Lower leg skin (tissue), 4 donors: ENCODE data around the gene PTPRN2. TPM values are rescaled to one million over a fixed set of nuclear protein-coding genes. Genes with fewer than 3 reads are reported as not detected.

ENCODE experiments used
- DNase-seq, 2 donors: peaks; one replicate each; pipeline ENCODE4 v3.0.0-alpha.2; 2019; ENCODE audit warnings: low spot score in 2 of 2
- H3K4me3 ChIP-seq: fragments of 200-600 bp; sonication (generic); 2 replicates; pipeline ENCODE4 v1.5.1; 2017; ENCODE audit warnings: mild to moderate bottlenecking, low read depth; ENCODE audit not compliant: poor library complexity, severe bottlenecking
- CTCF ChIP-seq, 3 donors: fragments of 450-650 bp; IDR thresholded peaks; one replicate each; pipeline ENCODE4 v1.5.1; 2016; ENCODE audit warnings: antibody characterized with exemption in 3 of 3, mild to moderate bottlenecking in 3 of 3, moderate library complexity in 2 of 3
- POLR2A ChIP-seq, 2 donors: fragments of 450-650 bp; IDR thresholded peaks; one replicate each; pipeline ENCODE4 v1.6.1; 2016 to 2017; ENCODE audit warnings: antibody characterized with exemption in 2 of 2, mild to moderate bottlenecking in 1 of 2, moderate library complexity in 1 of 2
- WGBS, 2 donors: methylation state at CpG; one replicate each; pipeline ENCODE4 v1.1.5; 2018; 5-methylcytosine and 5-hydroxymethylcytosine counted together
- intact Hi-C: fragments of 100-400 bp; cut with DNase I; formaldehyde crosslinking; loops from one replicate; pipeline ENCODE4 v1.15.0; 2023; ENCODE audit warnings: low total_unique reads
- total RNA-seq, 4 donors: library from RNA; depleted of rRNA; stranded (reverse); fragments of >200 nt; gene quantifications; one replicate each; pipeline ENCODE4 v1.1.0, GENCODE V29; 2016

The PTPRN2 gene
- total RNA-seq, 4 donors from 2014 or later: 0.11 to 1.6 (median 0.92) TPM

GRCh38 chr7:157514306-157514705 lies 1073.3 kb downstream of the PTPRN2 start:
- H3K4me3 ChIP-seq: no peak overlapping the region
- intact Hi-C loops: no loop called here
- TF ChIP-seq POLR2A (IDR thresholded peaks at IDR 0.05) (no peak), CTCF (IDR thresholded peaks at IDR 0.05) (no peak)
- peak in 1 of 2 donors; percentile 60 for DNase-seq
- WGBS, 2 donors: 77 to 79% methylated on average over 11 of the region's 11 CpGs

GRCh38 chr7:157513682-157514081 lies 1073.9 kb downstream of the PTPRN2 start:
- WGBS, 2 donors: 86 to 91% methylated on average over 16 of the region's 16 CpGs
- TF ChIP-seq CTCF (IDR thresholded peaks at IDR 0.05) (no peak), POLR2A (IDR thresholded peaks at IDR 0.05) (no peak)
- intact Hi-C loops: no loop called here
- H3K4me3 ChIP-seq: no peak overlapping the region
- peak in 1 of 2 donors; percentile 7 for DNase-seq

- TF ChIP-seq POLR2A (IDR thresholded peaks at IDR 0.05): no peak
Measured at GRCh38 chr7:157513162-157513621, 1074.4 kb downstream of the PTPRN2 start.

DNA sequence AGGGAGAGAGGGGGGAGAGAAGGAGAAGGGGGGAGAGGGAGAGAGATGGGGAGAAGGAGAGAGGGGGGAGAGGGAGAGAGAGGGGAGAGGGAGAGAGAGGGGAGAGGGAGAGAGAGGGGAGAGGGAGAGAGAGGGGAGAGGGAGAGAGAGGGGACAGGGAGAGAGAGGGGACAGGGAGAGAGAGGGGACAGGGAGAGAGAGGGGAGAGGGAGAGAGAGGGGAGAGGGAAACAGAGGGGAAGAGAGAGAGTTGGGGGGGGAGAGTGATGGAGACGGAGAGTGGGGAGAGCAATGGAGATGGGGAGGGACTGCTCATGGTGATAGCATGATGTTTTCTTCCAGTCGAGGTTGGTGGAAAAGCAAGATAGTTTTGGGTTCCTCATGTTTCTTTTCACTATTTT lies 1078.4 kb downstream of the PTPRN2 start:
- 74 to 80% methylated on average over 2 of the region's 2 CpGs for WGBS, 2 donors
- no peak for DNase-seq
- TF ChIP-seq POLR2A (IDR thresholded peaks at IDR 0.05) (no peak), CTCF (IDR thresholded peaks at IDR 0.05) (no peak)
- no peak overlapping the region for H3K4me3 ChIP-seq
- intact Hi-C loops: no loop called here

More at GRCh38 chr7:157513162-157513621, 1074.4 kb downstream of the PTPRN2 start:
- H3K4me3 ChIP-seq: no peak overlapping the region
- DNase-seq: peak in 1 of 2 donors; percentile 80
- intact Hi-C loops: no loop called here
- 60 to 64% methylated on average over 18 of the region's 18 CpGs for WGBS, 2 donors

GRCh38 chr7:157508477-157508881 lies 1079.1 kb downstream of the PTPRN2 start:
- WGBS, 2 donors: 76 to 83% methylated on average over 8 to 9 of the region's 11 CpGs
- no peak overlapping the region for H3K4me3 ChIP-seq
- DNase-seq: peak in 1 of 2 donors; percentile 56
- TF ChIP-seq CTCF (IDR thresholded peaks at IDR 0.05): no peak
- no peak for TF ChIP-seq POLR2A (IDR thresholded peaks at IDR 0.05)
- intact Hi-C loops: no loop called here

DNA sequence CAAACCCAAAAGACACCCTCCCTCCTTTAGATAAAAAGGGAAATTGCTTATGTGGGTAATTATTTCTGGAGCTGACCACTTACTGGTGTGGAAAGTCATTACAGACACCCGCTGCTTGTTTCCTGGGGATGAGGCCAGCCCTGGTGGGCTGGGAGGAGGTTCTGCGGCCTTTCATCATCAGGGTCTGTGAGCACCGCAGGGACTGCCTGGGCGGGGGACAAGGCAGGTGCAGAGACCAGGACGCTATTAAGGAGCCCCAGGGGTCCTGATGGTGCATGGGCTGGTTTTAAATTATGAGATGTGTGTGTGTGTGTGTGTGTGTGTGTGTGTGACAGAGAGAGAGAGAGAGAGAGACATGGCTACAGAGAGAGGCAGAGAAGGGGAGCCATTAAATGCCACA lies 1079.6 kb downstream of the PTPRN2 start:
- 64 to 67% methylated on average over 5 of the region's 5 CpGs for WGBS, 2 donors
- TF ChIP-seq POLR2A (IDR thresholded peaks at IDR 0.05) (no peak), CTCF (IDR thresholded peaks at IDR 0.05) (no peak)
- H3K4me3 ChIP-seq: no peak overlapping the region
- peak in 1 of 2 donors; percentile 40 for DNase-seq
- intact Hi-C loops: no loop called here
